HCT116 (cell line): ENCODE measurements around the gene ANKRD60. TPM values are rescaled to one million over a fixed set of nuclear protein-coding genes. Genes with fewer than 3 reads are reported as not detected.

Experiments
- ATAC-seq: fragments of 200-7000 bp; cut with Tn5 transposase; 2 replicates; pipeline ENCODE4 v1.9.1; 2020; ENCODE audit warnings: mild to moderate bottlenecking, moderate library complexity
- BruUV-seq: library from RNA; stranded (reverse); fragments of 400-500 nt; replicated peaks from 2 replicates; lab custom pipeline; 2021; lab: Mats Ljungman, UMichigan
- CTCF ChIA-PET: fragments of 300-600 bp; sonication (Branson Sonifier 250); formaldehyde crosslinking; loops from one replicate; lab custom pipeline; 2021; ENCODE audit warnings: antibody characterized with exemption; lab: Charles Lee
- POLR2A ChIA-PET: fragments of 300-600, 350-600 bp; sonication (Branson Sonifier 250); formaldehyde crosslinking; loops from one replicate; lab custom pipeline; 2021; ENCODE audit warnings: antibody characterized with exemption; lab: Charles Lee
- RAD21 ChIA-PET, 2 experiments: fragments of 300-600 bp; sonication (Branson Sonifier 250); formaldehyde crosslinking; loops; one replicate each; lab custom pipeline; 2023; ENCODE audit warnings: low total read pairs in 2 of 2; ENCODE audit not compliant: uncharacterized antibody in 2 of 2, unreplicated experiment in 2 of 2, low non-redundant PET in 1 of 2; lab: Charles Lee
- DNase-seq: peaks from one replicate; pipeline ENCODE4 v3.0.0-alpha.2; 2010; ENCODE audit warnings: low read depth, low spot score
- H2AFZ ChIP-seq: fragments of 200-600 bp; shearing (Covaris generic), sonication (generic); 2 replicates; pipeline ENCODE4 v1.6.1; 2017; ENCODE audit warnings: low read depth, mixed run types, mixed read lengths, antibody characterized with exemption, low read length; ENCODE audit not compliant: poor library complexity, severe bottlenecking
- H3K27ac ChIP-seq: 2 replicates; pipeline ENCODE4 v1.5.1; 2012; ENCODE audit warnings: low read depth, low read length
- H3K27me3 ChIP-seq: fragments of 200-600 bp; sonication (generic); 2 replicates; pipeline ENCODE4 v1.6.1; 2016; ENCODE audit warnings: mixed run types, low read length, mixed read lengths; ENCODE audit not compliant: insufficient read depth
- H3K36me3 ChIP-seq, 2 experiments: fragments of 200-500 bp in 1 of 2; fragments of 200-600 bp in 1 of 2; sonication (Bioruptor generic) in 1 of 2; sonication (generic) in 1 of 2; 2 replicates each; pipeline versions ENCODE4 v1.5.1 to v1.6.1; 2014 to 2016; ENCODE audit warnings: low read length in 2 of 2, inconsistent platforms in 1 of 2, mixed read lengths in 1 of 2, mixed run types in 1 of 2; ENCODE audit not compliant: insufficient read depth in 2 of 2, control insufficient read depth in 1 of 2
- H3K4me1 ChIP-seq, 2 experiments: fragments of 200-600 bp in 1 of 2; sonication (generic) in 1 of 2; 2 replicates each; pipeline versions ENCODE4 v1.5.1 to v1.6.1; 2012 to 2017; ENCODE audit warnings: low read length in 2 of 2, inconsistent platforms in 1 of 2, mild to moderate bottlenecking in 1 of 2, mixed read lengths in 1 of 2, mixed run types in 1 of 2, moderate library complexity in 1 of 2; ENCODE audit not compliant: insufficient read depth in 2 of 2, control insufficient read depth in 1 of 2
- H3K4me2 ChIP-seq: fragments of 200-600 bp; sonication (generic); 2 replicates; pipeline ENCODE4 v1.6.1; 2017; ENCODE audit warnings: mixed run types, low read length, mixed read lengths
- H3K4me3 ChIP-seq, 2 experiments: fragments of 200-600 bp in 1 of 2; sonication (generic) in 1 of 2; replicated peaks in 1 of 2; 2 replicates each; pipeline ENCODE4 v1.5.1; 2011 to 2016; ENCODE audit warnings: low read length in 2 of 2, control low read depth in 1 of 2, low read depth in 1 of 2, mild to moderate bottlenecking in 1 of 2, mixed read lengths in 1 of 2, mixed run types in 1 of 2
- H3K79me2 ChIP-seq: fragments of 200-600 bp; sonication (generic); 2 replicates; pipeline ENCODE4 v1.6.1; 2017; ENCODE audit warnings: mild to moderate bottlenecking, mixed run types, low read length, moderate library complexity, mixed read lengths; ENCODE audit not compliant: insufficient read depth
- H3K9ac ChIP-seq: fragments of 200-600 bp; sonication (generic); 2 replicates; pipeline ENCODE4 v1.6.1; 2016; ENCODE audit warnings: low read length, mixed read lengths
- H3K9me2 ChIP-seq: fragments of 200-600 bp; sonication (generic), shearing (Covaris generic); 2 replicates; pipeline ENCODE4 v1.6.1; 2017; ENCODE audit warnings: mixed run types, mild to moderate bottlenecking, moderate library complexity; ENCODE audit not compliant: insufficient read depth
- H3K9me3 ChIP-seq, 2 experiments: fragments of 200-500 bp in 1 of 2; fragments of 200-600 bp in 1 of 2; sonication (Bioruptor generic) in 1 of 2; sonication (generic) in 1 of 2; 2 replicates each; pipeline ENCODE4 v1.6.1; 2014 to 2017; ENCODE audit warnings: low read length in 2 of 2, mixed read lengths in 2 of 2, inconsistent platforms in 1 of 2, low read depth in 1 of 2, mild to moderate bottlenecking in 1 of 2, mixed run types in 1 of 2, moderate library complexity in 1 of 2; ENCODE audit not compliant: control insufficient read depth in 1 of 2, insufficient read depth in 1 of 2
- H4K20me1 ChIP-seq: fragments of 200-600 bp; sonication (generic), shearing (Covaris generic); 2 replicates; pipeline ENCODE4 v1.6.1; 2017; ENCODE audit warnings: mixed run types, mild to moderate bottlenecking, moderate library complexity; ENCODE audit not compliant: insufficient read depth
- ATF3 ChIP-seq: IDR thresholded peaks from 2 replicates; pipeline ENCODE4 v1.6.1; 2012
- CBX3 ChIP-seq: IDR thresholded peaks from 2 replicates; pipeline ENCODE4 v1.6.1; 2012; ENCODE audit warnings: low read depth
- CTCF ChIP-seq, 3 experiments: fragments of 200-600 bp in 1 of 3; sonication (generic) in 1 of 3; IDR thresholded peaks in 2 of 3; conservative IDR thresholded peaks in 1 of 3; 2 replicates each; pipeline ENCODE4 v1.5.1; 2012 to 2017; ENCODE audit warnings: low read depth in 2 of 3, low read length in 2 of 3, antibody characterized with exemption in 1 of 3, borderline replicate concordance in 1 of 3, control low read depth in 1 of 3, mild to moderate bottlenecking in 1 of 3, mixed read lengths in 1 of 3, mixed run types in 1 of 3, moderate library complexity in 1 of 3; ENCODE audit not compliant: insufficient read depth in 1 of 3
- EGR1 ChIP-seq: IDR thresholded peaks from 2 replicates; pipeline ENCODE4 v1.6.1; 2012; ENCODE audit warnings: low read depth
- ELF1 ChIP-seq: IDR thresholded peaks from 2 replicates; pipeline ENCODE4 v1.6.1; 2012; ENCODE audit warnings: low read depth, borderline replicate concordance
- EZH2 ChIP-seq: fragments of 200-600 bp; sonication (generic); IDR thresholded peaks from 2 replicates; pipeline ENCODE4 v1.6.1; 2017; ENCODE audit warnings: antibody characterized with exemption, mixed run types
- EZH2phosphoT487 ChIP-seq: fragments of 200-600 bp; IDR thresholded peaks from 2 replicates; pipeline ENCODE4 v1.6.1; 2018; ENCODE audit warnings: antibody characterized with exemption, borderline replicate concordance
- FOSL1 ChIP-seq: IDR thresholded peaks from 2 replicates; pipeline ENCODE4 v1.6.1; 2012; ENCODE audit warnings: low read depth
- MAX ChIP-seq: IDR thresholded peaks from 2 replicates; pipeline ENCODE4 v1.6.1; 2012
- POLR2A ChIP-seq: IDR thresholded peaks from 2 replicates; pipeline ENCODE4 v1.7.0; 2011; ENCODE audit warnings: borderline replicate concordance; ENCODE audit not compliant: insufficient read depth, insufficient read length; ENCODE audit errors: extremely low read depth
- POLR2AphosphoS5 ChIP-seq: IDR thresholded peaks from 2 replicates; pipeline ENCODE4 v1.6.1; 2011; ENCODE audit warnings: mild to moderate bottlenecking, low read depth, low read length, moderate library complexity
- RAD21 ChIP-seq: IDR thresholded peaks from 2 replicates; pipeline ENCODE4 v1.6.1; 2012; ENCODE audit warnings: low read depth, mild to moderate bottlenecking
- SIN3A ChIP-seq: IDR thresholded peaks from 2 replicates; pipeline ENCODE4 v1.6.1; 2012; ENCODE audit warnings: low read depth
- TCF7L2 ChIP-seq: IDR thresholded peaks from 2 replicates; pipeline ENCODE4 v1.7.0; 2011; ENCODE audit warnings: borderline replicate concordance, inconsistent platforms; ENCODE audit not compliant: insufficient read depth, insufficient read length; ENCODE audit errors: extremely low read depth
- intact Hi-C: fragments of 100-400 bp; cut with micrococcal nuclease; formaldehyde crosslinking; loops from 2 replicates; pipeline ENCODE4 v1.10.0; 2022
- total RNA-seq: library from RNA; stranded (reverse); gene quantifications from one replicate; pipeline ENCODE4 v1.2.1, GENCODE V29; 2021; ENCODE audit not compliant: unreplicated experiment

The ANKRD60 gene
- total RNA-seq, 1 experiment from 2014 or later = not detected

- DNase-seq (no peak), ATAC-seq (no peak)
- H3K27ac ChIP-seq = no peak overlapping the region
- no peak overlapping the region for H3K9ac ChIP-seq
- no peak overlapping the region for H3K4me2 ChIP-seq
- no peak for TF ChIP-seq TCF7L2
- TF ChIP-seq CTCF (IDR thresholded peaks at IDR 0.05 in 2 of 3, conservative IDR thresholded peaks at IDR 0.05 in 1 of 3; ENCODE audit: borderline replicate concordance in 1 of 3, insufficient read depth in 1 of 3, low read depth in 2 of 3, low read length in 2 of 3) = peak in 1 of 3 experiments; percentile 6; a peak in 1 of 6 replicates
- no peaks in the 10 kb centered on the region for H3K79me2 ChIP-seq
- no peaks in the 10 kb centered on the region for H3K36me3 ChIP-seq
- H2AFZ ChIP-seq = no peak overlapping the region
- no peaks in the 10 kb centered on the region for H4K20me1 ChIP-seq
- RAD21 ChIA-PET = no interaction called here
- no peak overlapping the region for H3K4me3 ChIP-seq
- BruUV-seq = no TSS peak
- CTCF ChIA-PET = interaction anchor here (0.9 to 4.0 kb wide), 2 partner anchors 591 to 616 kb away, joined by 3 to 15 read pairs; no protein-coding TSS in a partner anchor
- H3K4me1 ChIP-seq = no peaks in the 10 kb centered on the region
- H3K9me2 ChIP-seq = no peaks in the 10 kb centered on the region
- no peaks in the 10 kb centered on the region for H3K9me3 ChIP-seq
- POLR2A ChIA-PET = no interaction called here
- H3K27me3 ChIP-seq = no peaks in the 10 kb centered on the region
- intact Hi-C loops = no loop called here
Observed at GRCh38 chr20:58213121-58213520, 15.3 kb downstream of the ANKRD60 start.

GRCh38 chr20:58212636-58213035 lies 15.8 kb downstream of the ANKRD60 start:
- POLR2A ChIA-PET = no interaction called here

More at GRCh38 chr20:58212636-58213035, 15.8 kb downstream of the ANKRD60 start:
- intact Hi-C loops = no loop called here
- DNase-seq = no peak
- H3K9me2 ChIP-seq = no peaks in the 10 kb centered on the region
- ChIA-PET CTCF (interaction anchor here (0.9 to 4.0 kb wide), 2 partner anchors 590 to 616 kb away, joined by 3 to 15 read pairs; no protein-coding TSS in a partner anchor), RAD21 (no interaction called here)
- H3K9me3 ChIP-seq = no peaks in the 10 kb centered on the region
- H3K27ac ChIP-seq = no peak overlapping the region
- H2AFZ ChIP-seq = no peak overlapping the region
- H3K9ac ChIP-seq = no peak overlapping the region
- H3K4me1 ChIP-seq = no peaks in the 10 kb centered on the region
- no peaks in the 10 kb centered on the region for H3K36me3 ChIP-seq
- H4K20me1 ChIP-seq = no peaks in the 10 kb centered on the region
- no peak for ATAC-seq
- BruUV-seq = no TSS peak
- H3K27me3 ChIP-seq = no peaks in the 10 kb centered on the region
- H3K79me2 ChIP-seq = no peaks in the 10 kb centered on the region
- TF ChIP-seq EZH2 (no peak), CBX3 (no peak), CTCF (IDR thresholded peaks at IDR 0.05 in 2 of 3, conservative IDR thresholded peaks at IDR 0.05 in 1 of 3; ENCODE audit: borderline replicate concordance in 1 of 3, insufficient read depth in 1 of 3, low read depth in 2 of 3, low read length in 2 of 3) (no peak), EGR1 (no peak), POLR2A (no peak), MAX (no peak), ATF3 (no peak), EZH2phosphoT487 (no peak), SIN3A (no peak), ELF1 (no peak), FOSL1 (no peak), RAD21 (no peak), POLR2AphosphoS5 (no peak)
- H3K4me3 ChIP-seq = no peak overlapping the region
- no peak overlapping the region for H3K4me2 ChIP-seq
